ENCODE data around the gene RIPK3.
"Not testable (repeated sequence)": the region's sequence is repeated elsewhere in the genome, so short reads cannot be mapped to it uniquely, and the experiment has no call there.

Gene RIPK3

GRCh38 chr14:24369907-24370687, 30.3 kb upstream of the RIPK3 start:
- no peak for DNase-seq (ENCODE audit: low spot score)

DNA sequence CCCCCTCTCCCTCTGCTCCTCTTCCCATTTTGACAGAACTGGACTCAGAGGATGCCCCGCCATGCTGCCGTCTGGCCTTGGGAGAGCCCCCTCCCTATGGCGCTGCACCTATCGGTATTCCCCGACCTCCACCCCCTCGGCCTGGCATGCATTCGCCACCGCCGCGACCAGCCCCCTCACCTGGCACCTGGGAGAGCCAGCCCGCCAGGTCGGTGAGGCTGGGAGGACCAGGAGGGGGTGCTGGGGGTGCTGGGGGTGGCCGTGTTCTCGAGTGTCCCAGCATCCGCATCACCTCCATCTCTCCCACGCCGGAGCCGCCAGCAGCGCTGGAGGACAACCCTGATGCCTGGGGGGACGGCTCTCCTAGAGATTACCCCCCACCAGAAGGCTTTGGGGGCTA, 29.7 kb upstream of the RIPK3 start:
- DNase-seq (ENCODE audit: low spot score) = no peak

DNA sequence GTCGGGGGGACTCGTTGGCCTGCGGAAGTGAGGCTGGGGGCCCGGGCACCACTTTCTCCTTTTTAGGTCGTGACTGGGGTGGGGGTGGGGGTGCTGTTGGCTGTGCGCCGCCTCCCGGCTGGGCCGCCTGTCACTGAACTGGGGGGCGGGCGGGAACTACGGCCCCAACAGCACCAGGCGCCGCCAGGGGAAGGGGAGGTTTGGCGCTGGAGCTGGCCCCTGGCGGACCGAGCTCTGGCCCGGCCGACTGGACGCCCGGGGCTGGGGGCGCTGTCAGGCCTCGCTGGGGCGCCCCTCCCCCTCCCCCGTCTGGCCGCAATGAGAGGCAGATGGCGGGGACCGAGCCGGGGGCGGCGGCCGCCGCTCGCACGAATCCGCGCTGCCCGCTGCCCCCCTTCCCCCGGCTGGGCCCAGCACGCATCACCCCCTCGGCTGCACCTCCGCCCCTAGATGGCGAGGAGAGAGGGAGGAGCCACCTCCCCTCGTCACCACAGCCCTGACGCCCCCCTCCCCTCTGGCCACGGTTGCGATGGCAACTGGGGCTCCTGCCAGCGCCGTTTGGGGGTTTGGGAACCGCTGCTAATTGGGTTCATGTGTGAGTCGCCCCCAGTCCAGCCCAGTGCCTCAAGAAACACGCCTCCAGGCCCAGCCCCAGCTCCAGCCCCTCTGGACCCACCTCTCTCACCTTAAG, 28.9 kb upstream of the RIPK3 start:
- no peak for DNase-seq (ENCODE audit: low spot score)

GRCh38 chr14:24368212-24368561, 28.4 kb upstream of the RIPK3 start:
- no peak for DNase-seq (ENCODE audit: low spot score)

DNA sequence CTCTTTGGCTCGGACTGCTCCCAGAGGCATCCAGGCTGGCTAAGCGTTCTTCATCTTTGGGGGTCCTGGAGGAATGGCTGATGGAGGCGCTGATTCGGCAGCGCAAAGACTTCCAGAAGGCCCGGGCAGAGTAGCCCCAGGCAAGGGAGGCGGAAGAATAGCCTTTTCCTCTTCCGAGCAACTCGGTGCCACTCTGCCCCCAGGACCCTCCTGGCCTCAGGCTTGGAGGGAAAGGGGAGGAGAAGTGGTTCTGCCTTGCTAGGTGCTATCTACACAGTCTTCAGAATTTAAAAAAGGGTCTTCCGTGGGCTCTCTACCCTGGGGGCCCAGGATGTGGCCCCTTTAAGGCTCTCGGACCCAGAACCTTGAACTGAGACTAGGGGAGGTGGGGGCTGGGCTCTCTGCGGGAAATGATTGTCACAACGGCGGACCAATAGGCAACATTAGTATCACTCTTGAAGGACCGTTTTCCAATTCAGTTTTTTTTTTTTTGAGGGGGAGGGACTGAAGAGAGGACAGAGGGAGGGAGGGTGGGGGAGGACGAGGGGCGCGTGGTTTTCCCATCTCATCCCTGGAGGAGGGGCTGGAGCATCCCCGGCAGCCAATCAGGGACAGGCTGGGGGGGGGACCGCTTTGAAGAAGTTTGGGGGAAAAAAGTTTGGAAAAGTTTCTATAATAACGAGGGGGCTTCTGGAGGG, 27.9 kb upstream of the RIPK3 start, which contains the start of gene NFATC4:
NFATC4 (plus strand) TSS at position 671 of the 698 bp plus-strand sequence. CDS start 157 bp downstream, outside the sequence.
- DNase-seq (ENCODE audit: low spot score) = peak; percentile 7

DNA sequence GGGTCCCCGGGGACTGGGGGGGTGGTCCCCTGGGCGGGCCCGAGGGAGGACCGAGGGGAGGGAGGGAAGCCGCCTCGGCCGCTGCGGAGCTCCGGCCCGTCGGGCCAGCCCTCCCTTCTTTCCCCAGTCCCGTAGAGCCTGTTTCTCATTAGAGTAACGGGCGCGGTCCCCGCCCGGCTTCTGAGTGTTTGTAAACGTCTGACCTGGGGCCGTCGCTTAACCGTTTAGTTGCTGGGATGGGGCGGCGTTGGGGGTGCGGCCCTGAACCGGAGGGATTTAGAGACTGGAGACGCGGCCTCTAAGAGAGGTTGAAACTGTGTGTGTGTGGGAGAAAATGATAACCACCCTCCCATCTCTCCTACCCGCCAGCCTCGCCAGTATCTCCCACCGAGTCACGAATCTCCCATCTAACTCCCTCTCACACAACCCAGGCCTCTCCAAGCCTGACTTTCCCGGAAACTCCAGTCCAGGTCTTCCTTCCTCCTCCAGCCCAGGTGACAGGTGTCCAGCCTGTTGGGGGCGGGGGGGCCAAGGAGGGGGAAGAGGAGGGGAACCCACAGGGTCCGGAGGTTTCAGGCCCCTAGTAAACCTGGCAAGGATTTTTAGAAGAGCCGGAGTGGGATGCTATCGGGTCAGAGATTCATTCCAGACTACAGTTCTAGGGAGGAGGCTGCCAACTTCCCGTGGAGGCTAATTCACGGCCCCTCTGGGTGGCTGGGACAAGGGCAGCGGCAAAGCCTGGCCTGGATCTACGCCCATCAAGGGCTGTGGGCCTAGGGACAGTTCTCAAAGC, 27.1 kb upstream of the RIPK3 start:
- DNase-seq (ENCODE audit: low spot score) = no peak

GRCh38 chr14:24366413-24366720, 26.6 kb upstream of the RIPK3 start:
- DNase-seq (ENCODE audit: low spot score) = no peak

DNA sequence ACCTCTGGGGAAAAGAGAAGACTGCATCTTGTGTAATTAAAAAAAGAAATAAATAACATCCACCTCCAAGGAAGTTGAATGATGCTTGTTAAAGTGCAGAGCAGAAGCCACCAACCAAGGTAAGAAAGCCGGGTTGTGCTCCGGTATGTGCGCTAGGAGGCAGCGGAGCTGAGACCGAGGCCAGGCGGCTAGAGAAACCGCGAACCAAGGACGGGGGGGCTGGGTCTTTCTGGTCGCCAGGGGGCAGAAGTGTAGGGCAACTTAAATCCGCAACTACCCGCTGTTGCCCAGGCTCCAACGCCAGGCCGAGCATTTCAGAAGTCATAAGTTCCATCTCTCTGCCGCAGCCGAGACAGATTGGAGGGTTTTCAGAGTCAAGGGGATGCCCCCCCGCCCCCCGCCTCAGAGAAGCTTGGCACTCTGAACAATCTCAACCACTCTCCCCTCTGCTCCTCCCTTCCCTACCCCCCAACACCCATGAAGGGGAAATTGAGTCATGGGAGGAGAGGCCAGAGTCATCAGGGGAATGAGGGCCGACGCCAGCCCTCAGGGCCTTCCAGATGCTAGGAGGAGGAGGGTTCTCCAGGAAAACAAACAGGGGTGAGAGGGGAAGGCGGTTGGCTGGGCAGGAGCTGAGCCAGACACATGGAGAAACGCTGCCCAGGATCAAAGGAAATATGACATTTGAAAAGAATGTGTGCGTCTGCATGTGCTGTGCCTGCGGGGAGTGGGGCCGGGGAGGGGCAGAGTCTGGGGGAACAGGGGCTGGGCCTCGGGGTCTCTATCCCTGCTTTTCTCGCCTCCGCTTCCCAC, 26.0 kb upstream of the RIPK3 start:
- DNase-seq (ENCODE audit: low spot score) = peak; percentile 68

DNA sequence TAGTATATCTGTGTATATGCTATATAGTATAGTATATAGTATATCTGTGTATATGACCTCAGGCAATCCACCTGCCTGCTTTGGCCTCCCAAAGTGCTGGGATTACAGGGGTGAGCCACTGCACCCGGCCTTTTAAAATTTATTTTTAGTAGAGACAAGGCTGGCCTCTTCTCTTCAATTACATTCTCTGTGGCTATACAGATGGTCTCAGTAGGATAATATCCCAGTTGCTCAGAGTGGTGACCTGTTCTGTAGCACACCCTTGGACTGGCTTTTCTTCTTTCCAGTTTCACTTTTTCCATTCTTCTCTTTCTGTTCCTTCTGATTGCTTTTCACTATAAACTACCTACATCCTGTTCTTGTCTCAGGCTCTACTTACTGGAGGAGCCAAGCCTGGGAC, 25.1 kb upstream of the RIPK3 start:
- no peak for DNase-seq (ENCODE audit: low spot score)

DNA sequence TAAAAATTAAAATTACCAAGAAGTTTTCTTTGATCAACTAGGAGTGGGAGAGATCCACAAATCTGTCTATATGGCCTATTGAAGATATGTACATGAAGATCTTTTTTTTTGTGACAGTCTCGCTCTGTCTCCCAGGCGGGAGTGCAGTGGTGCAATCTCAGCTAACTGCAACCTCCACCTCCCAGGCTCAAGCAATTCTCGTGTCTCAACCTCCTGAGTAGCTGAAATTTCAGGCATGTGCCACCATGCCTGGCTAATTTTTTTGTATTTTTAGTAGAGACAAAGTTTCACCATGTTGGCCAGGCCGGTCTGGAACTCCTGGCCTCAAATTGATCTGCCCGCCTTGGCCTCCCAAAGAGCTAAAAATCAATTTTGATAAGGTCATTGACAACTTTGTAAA, 23.6 kb upstream of the RIPK3 start:
- DNase-seq (ENCODE audit: low spot score) = no peak

GRCh38 chr14:24362241-24362960, 22.6 kb upstream of the RIPK3 start:
- DNase-seq (ENCODE audit: low spot score) = no peak

GRCh38 chr14:24361326-24361725, 21.5 kb upstream of the RIPK3 start:
- DNase-seq (ENCODE audit: low spot score) = no peak

DNA sequence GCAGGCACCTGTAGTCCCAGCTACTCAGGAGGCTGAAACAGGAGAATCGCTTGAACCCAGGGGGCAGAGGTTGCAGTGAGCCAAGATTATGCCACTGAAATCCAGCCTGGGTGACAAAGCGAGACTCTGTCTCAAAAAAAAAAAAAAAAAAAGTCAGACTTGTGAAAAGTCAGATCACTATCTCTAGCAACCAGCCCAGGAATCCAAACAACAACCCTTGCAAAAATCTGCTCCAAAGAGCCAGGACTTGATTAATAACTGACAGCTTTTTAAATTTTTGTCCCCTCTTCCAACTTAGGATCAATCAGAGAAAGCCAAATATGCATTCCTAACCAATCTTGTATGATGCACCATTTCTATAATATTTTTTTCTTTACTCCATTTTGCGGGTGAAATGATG, 20.5 kb upstream of the RIPK3 start:
- no peak for DNase-seq (ENCODE audit: low spot score)

- no peak for DNase-seq (ENCODE audit: low spot score)
Observed at GRCh38 chr14:24356208-24356607, 16.4 kb upstream of the RIPK3 start.

GRCh38 chr14:24355009-24355408, 15.2 kb upstream of the RIPK3 start:
- DNase-seq (ENCODE audit: low spot score) = no peak

GRCh38 chr14:24354482-24354825, 14.7 kb upstream of the RIPK3 start:
- DNase-seq (ENCODE audit: low spot score) = not testable (repeated sequence)

GRCh38 chr14:24353559-24354481, 14.0 kb upstream of the RIPK3 start:
- no peak for DNase-seq (ENCODE audit: low spot score)

DNA sequence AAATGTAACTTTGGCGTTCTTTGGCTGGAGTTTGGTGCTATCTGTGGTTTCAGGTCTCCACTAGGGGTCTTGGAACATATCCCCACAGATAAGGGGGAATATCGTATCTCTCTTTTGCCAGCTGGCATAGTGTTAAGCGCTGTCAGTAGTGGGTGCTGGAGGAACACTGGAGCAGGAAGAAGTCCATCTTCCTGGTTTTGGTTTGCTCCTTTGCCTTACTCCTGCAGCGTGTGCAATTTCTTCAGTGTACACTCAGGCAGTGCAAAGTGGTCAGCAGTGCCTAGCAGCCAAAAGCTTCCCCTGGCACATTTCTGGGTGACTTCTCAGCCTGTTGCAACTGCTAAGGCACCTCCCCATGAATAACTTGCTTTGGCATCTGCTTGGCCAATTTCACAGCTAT, 11.7 kb upstream of the RIPK3 start:
- no peak for DNase-seq (ENCODE audit: low spot score)

DNA sequence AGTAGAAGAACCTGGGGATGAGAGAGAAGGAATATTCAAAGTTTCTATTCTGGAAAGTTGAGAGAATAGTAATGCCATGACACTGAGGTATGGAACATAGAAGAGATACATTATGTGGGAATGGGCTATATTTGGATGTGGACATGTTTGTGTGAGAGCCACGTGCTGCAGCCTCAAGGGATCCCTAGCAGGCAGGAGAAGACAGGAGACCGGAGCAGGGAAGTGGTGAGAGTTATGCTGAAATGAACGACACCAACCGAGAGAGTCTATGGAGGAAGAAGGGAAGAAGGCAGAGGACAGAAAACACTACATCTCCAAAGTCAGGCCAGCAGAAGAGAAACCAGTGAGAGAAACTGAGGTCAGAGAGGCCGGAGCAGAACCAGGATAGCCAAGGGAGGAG, 10.0 kb upstream of the RIPK3 start:
- DNase-seq (ENCODE audit: low spot score) = no peak

GRCh38 chr14:24348186-24348585, 8.4 kb upstream of the RIPK3 start:
- DNase-seq (ENCODE audit: low spot score) = no peak

Measured in activated CD4-positive, alpha-beta T cell treated with anti-CD3 and anti-CD28 coated beads, Interleukin-2, Interleukin-4, amounts not matched to agents 100 ng/mL and 50 ng/mL, durations not matched to agents 16 hours and 8 hours (primary cell).